ENCODE data around the gene RTCB. TPM values are rescaled to one million over a fixed set of nuclear protein-coding genes. Genes with fewer than 3 reads are reported as not detected.

Gene RTCB
- total RNA-seq, 1 experiment from 2014 or later: 50.9 TPM

DNA sequence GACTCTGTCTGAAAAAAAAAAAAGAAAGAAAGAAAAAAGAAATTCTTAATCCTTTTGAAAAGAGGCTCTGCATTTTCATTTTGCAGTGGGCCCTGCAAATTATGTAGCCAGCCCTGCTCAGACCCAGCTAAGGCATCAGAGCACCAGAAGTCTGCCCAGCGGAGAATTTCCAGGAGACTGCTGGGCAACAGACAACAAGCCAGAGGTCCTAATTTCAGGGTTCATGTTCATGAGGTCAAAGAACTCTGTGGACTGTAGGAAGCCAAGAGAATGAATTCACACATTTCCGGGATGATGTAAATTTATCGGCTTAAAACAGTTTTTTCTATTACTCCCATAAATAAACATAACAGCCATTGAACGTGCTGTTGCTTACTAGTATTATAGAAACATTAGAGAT, 14.8 kb upstream of the RTCB start:
- RAD21 ChIA-PET (ENCODE audit: low non-redundant PET in 1 of 2, low total read pairs in 2 of 2, uncharacterized antibody in 2 of 2, unreplicated experiment in 2 of 2): no interaction called here
- H2AFZ ChIP-seq (ENCODE audit: low read depth, low read length, poor library complexity, severe bottlenecking): no peak overlapping the region
- H3K79me2 ChIP-seq (ENCODE audit: insufficient read depth, low read length): no peaks in the 10 kb centered on the region
- POLR2A ChIA-PET: no interaction called here
- H3K4me2 ChIP-seq (ENCODE audit: low read length): no peak overlapping the region
- DNase-seq (ENCODE audit: low read depth, low spot score) (no peak), ATAC-seq (no peak)
- H3K27me3 ChIP-seq (ENCODE audit: insufficient read depth, low read length): peaks cover 22% of the 10 kb centered on the region; the same call in 1 of the 2 replicates
- BruUV-seq (replicated peaks): no TSS peak
- no peak overlapping the region for H3K27ac ChIP-seq (ENCODE audit: low read depth, low read length)
- H4K20me1 ChIP-seq (ENCODE audit: insufficient read depth): no peaks in the 10 kb centered on the region
- no peak for TF ChIP-seq SRF (IDR thresholded peaks at IDR 0.05; ENCODE audit: low read depth)
- no peak for TF ChIP-seq CEBPB (IDR thresholded peaks at IDR 0.05; ENCODE audit: low read depth)
- no peak for TF ChIP-seq SIN3A (IDR thresholded peaks at IDR 0.05; ENCODE audit: low read depth)
- no peak for TF ChIP-seq EZH2 (IDR thresholded peaks at IDR 0.05)
- TF ChIP-seq, protein P1, sequence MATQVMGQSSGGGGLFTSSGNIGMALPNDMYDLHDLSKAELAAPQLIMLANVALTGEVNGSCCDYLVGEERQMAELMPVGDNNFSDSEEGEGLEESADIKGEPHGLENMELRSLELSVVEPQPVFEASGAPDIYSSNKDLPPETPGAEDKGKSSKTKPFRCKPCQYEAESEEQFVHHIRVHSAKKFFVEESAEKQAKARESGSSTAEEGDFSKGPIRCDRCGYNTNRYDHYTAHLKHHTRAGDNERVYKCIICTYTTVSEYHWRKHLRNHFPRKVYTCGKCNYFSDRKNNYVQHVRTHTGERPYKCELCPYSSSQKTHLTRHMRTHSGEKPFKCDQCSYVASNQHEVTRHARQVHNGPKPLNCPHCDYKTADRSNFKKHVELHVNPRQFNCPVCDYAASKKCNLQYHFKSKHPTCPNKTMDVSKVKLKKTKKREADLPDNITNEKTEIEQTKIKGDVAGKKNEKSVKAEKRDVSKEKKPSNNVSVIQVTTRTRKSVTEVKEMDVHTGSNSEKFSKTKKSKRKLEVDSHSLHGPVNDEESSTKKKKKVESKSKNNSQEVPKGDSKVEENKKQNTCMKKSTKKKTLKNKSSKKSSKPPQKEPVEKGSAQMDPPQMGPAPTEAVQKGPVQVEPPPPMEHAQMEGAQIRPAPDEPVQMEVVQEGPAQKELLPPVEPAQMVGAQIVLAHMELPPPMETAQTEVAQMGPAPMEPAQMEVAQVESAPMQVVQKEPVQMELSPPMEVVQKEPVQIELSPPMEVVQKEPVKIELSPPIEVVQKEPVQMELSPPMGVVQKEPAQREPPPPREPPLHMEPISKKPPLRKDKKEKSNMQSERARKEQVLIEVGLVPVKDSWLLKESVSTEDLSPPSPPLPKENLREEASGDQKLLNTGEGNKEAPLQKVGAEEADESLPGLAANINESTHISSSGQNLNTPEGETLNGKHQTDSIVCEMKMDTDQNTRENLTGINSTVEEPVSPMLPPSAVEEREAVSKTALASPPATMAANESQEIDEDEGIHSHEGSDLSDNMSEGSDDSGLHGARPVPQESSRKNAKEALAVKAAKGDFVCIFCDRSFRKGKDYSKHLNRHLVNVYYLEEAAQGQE (IDR thresholded peaks at IDR 0.05; ENCODE audit: low read depth): no peak
- TF ChIP-seq CBX3 (IDR thresholded peaks at IDR 0.05; ENCODE audit: low read depth): no peak
- TF ChIP-seq, protein P2, sequence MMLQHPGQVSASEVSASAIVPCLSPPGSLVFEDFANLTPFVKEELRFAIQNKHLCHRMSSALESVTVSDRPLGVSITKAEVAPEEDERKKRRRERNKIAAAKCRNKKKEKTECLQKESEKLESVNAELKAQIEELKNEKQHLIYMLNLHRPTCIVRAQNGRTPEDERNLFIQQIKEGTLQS (IDR thresholded peaks at IDR 0.05): no peak
- TF ChIP-seq EZH2phosphoT487 (IDR thresholded peaks at IDR 0.05; ENCODE audit: borderline replicate concordance): no peak
- no peak for TF ChIP-seq ZNF274 (IDR thresholded peaks at IDR 0.05; ENCODE audit: low read depth, low read length)
- no peak for TF ChIP-seq JUND (IDR thresholded peaks at IDR 0.05)
- no peak for TF ChIP-seq SP1 (IDR thresholded peaks at IDR 0.05; ENCODE audit: low read depth)
- no peak for TF ChIP-seq ELF1 (IDR thresholded peaks at IDR 0.05; ENCODE audit: borderline replicate concordance, low read depth)
- TF ChIP-seq FOSL1 (IDR thresholded peaks at IDR 0.05; ENCODE audit: low read depth): no peak
- TF ChIP-seq, protein P3, sequence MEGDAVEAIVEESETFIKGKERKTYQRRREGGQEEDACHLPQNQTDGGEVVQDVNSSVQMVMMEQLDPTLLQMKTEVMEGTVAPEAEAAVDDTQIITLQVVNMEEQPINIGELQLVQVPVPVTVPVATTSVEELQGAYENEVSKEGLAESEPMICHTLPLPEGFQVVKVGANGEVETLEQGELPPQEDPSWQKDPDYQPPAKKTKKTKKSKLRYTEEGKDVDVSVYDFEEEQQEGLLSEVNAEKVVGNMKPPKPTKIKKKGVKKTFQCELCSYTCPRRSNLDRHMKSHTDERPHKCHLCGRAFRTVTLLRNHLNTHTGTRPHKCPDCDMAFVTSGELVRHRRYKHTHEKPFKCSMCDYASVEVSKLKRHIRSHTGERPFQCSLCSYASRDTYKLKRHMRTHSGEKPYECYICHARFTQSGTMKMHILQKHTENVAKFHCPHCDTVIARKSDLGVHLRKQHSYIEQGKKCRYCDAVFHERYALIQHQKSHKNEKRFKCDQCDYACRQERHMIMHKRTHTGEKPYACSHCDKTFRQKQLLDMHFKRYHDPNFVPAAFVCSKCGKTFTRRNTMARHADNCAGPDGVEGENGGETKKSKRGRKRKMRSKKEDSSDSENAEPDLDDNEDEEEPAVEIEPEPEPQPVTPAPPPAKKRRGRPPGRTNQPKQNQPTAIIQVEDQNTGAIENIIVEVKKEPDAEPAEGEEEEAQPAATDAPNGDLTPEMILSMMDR (IDR thresholded peaks at IDR 0.05 in 2 of 3, conservative IDR thresholded peaks at IDR 0.05 in 1 of 3; ENCODE audit: borderline replicate concordance in 1 of 3, insufficient read depth in 1 of 3, low read depth in 2 of 3, low read length in 2 of 3): no peak
- TF ChIP-seq RAD21 (IDR thresholded peaks at IDR 0.05; ENCODE audit: low read depth): no peak
- TF ChIP-seq POLR2A (IDR thresholded peaks at IDR 0.05; ENCODE audit: borderline replicate concordance, extremely low read depth, insufficient read depth, insufficient read length): no peak
- no peak for TF ChIP-seq YY1 (IDR thresholded peaks at IDR 0.05; ENCODE audit: extremely low read depth, insufficient replicate concordance, low read depth, low read length)
- TF ChIP-seq POLR2AphosphoS5 (IDR thresholded peaks at IDR 0.05; ENCODE audit: low read depth, low read length): no peak
- CTCF ChIA-PET: no interaction called here
- H3K9ac ChIP-seq (ENCODE audit: low read length): no peak overlapping the region
- intact Hi-C loops (cut with micrococcal nuclease): no loop called here
- H3K9me3 ChIP-seq (ENCODE audit: control insufficient read depth in 1 of 2, insufficient read depth in 1 of 2, low read depth in 1 of 2, low read length in 2 of 2): no peaks in the 10 kb centered on the region
- H3K36me3 ChIP-seq (ENCODE audit: control insufficient read depth in 1 of 2, insufficient read depth in 2 of 2, low read length in 2 of 2): no peaks in the 10 kb centered on the region
- no peaks in the 10 kb centered on the region for H3K9me2 ChIP-seq (ENCODE audit: insufficient read depth)
- no peak overlapping the region for H3K4me3 ChIP-seq (replicated peaks in 1 of 2; ENCODE audit: low read depth in 1 of 2, low read length in 2 of 2)
- H3K4me1 ChIP-seq (ENCODE audit: control insufficient read depth in 1 of 2, insufficient read depth in 2 of 2, low read length in 2 of 2): no peaks in the 10 kb centered on the region
